ENCODE measurements around the gene ATP8A2. TPM values are rescaled to one million over a fixed set of nuclear protein-coding genes. Genes with fewer than 3 reads are reported as not detected.

ATP8A2 gene
- total and polyA plus RNA-seq, 2 of the 8 experiments (the other 6 are each of a cell fraction or from before 2014, with no cell fraction given), result 2.4 to 8.3 TPM

DNA sequence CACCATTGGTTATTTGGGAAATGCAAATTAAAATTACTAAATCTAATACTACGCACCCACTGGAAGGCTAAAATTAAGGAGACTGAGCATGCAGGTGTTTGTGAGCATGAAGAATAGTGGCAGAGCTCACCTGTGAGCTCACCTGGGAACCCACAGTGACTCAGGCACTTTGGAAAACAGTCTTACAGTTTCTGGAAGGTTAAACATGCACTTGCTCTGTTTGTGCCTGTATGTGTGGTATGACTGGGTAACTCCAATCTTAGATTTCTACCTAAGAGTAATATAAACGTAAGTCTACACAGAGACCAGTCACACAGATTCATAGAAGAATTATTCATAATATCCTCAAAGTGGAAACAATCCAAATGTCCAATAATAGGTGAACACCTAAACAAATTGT is 318.8 kb downstream of the ATP8A2 start:
- Histone ChIP-seq H2AFZ (ENCODE audit: low read length) (no peak overlapping the region), H3K9ac (replicated peaks in 1 of 4; ENCODE audit: extremely low read depth in 1 of 4, low read depth in 3 of 4, low read length in 3 of 4) (no peak overlapping the region), H4K20me1 (replicated peaks in 1 of 2; ENCODE audit: control insufficient read depth in 1 of 2, insufficient read depth in 2 of 2, low read length in 2 of 2) (no peaks in the 10 kb centered on the region), H3K4ac (replicated peaks; ENCODE audit: insufficient read length, low read depth, low read length) (no peak overlapping the region), H2BK15ac (ENCODE audit: low read length) (no peak overlapping the region), H3K23me2 (ENCODE audit: low read depth, low read length) (no peaks in the 10 kb centered on the region), H2BK12ac (ENCODE audit: low read depth, low read length) (no peak overlapping the region), H2BK5ac (ENCODE audit: low read depth, low read length) (no peak overlapping the region), H3K4me3 (ENCODE audit: extremely low read depth in 1 of 4, insufficient read depth in 2 of 4, low read depth in 3 of 4, low read length in 4 of 4) (no peak overlapping the region), H4K5ac (ENCODE audit: insufficient read length, low read depth, low read length) (no peak overlapping the region), H4K91ac (replicated peaks; ENCODE audit: insufficient read length, low read length) (no peak overlapping the region), H3K56ac (replicated peaks; ENCODE audit: insufficient read length, low read depth, low read length) (no peak overlapping the region), H3K9me3 (ENCODE audit: insufficient read depth in 2 of 2, low read depth in 1 of 2, low read length in 1 of 2) (no peaks in the 10 kb centered on the region), H3K79me1 (ENCODE audit: low read depth, low read length) (no peaks in the 10 kb centered on the region), H2BK20ac (ENCODE audit: low read length) (no peak overlapping the region), H4K8ac (ENCODE audit: extremely low read depth, insufficient read depth, low read length) (no peak overlapping the region), H3K27ac (ENCODE audit: low read depth, low read length) (no peak overlapping the region), H3K23ac (ENCODE audit: insufficient read length) (no peak overlapping the region), H2AK5ac (ENCODE audit: low read depth, low read length) (no peak overlapping the region), H3K4me1 (replicated peaks in 1 of 4; ENCODE audit: control insufficient read depth in 3 of 4, insufficient read depth in 4 of 4, low read length in 3 of 4) (no peaks in the 10 kb centered on the region; a peak in 2 of 7 replicates), H2BK120ac (replicated peaks; ENCODE audit: low read depth, low read length) (no peak overlapping the region), H3K36me3 (ENCODE audit: control insufficient read depth in 2 of 4, insufficient read depth in 4 of 4, low read length in 3 of 4) (no peaks in the 10 kb centered on the region), H3K27me3 (replicated peaks in 1 of 4; ENCODE audit: control insufficient read depth in 3 of 4, extremely low read depth in 1 of 4, insufficient read depth in 3 of 4, low read length in 3 of 4) (no peaks in the 10 kb centered on the region), H3K14ac (ENCODE audit: insufficient read length) (no peak overlapping the region), H3K4me2 (ENCODE audit: insufficient read depth in 1 of 2, low read depth in 2 of 2, low read length in 2 of 2) (no peak overlapping the region), H3K79me2 (ENCODE audit: control insufficient read depth in 1 of 2, insufficient read depth in 2 of 2, low read length in 2 of 2) (no peaks in the 10 kb centered on the region), H3K18ac (ENCODE audit: extremely low read depth, low read length) (no peak overlapping the region)
- DNase-seq (ENCODE audit: low read depth in 1 of 2, low spot score in 2 of 2), result no peak
- ChIA-PET POLR2A (ENCODE audit: partially characterized antibody) (no interaction called here), CTCF (ENCODE audit: partially characterized antibody) (interaction anchor here (0.9 to 2.3 kb wide), 3 partner anchors 9 to 116 kb away, joined by 3 to 5 read pairs (median 3); no protein-coding TSS in a partner anchor)
- WGBS, 2 experiments (ENCODE audit: extremely low coverage in 1 of 2, insufficient coverage in 1 of 2, insufficient read length in 1 of 2, insufficient replicate concordance in 2 of 2, low coverage in 1 of 2, low lambda C conversion rate in 2 of 2, missing lambda C conversion rate in 1 of 2), result 93% methylated on average over 2 of the region's 2 CpGs; no CpG with 5 or more reads in 1 of the 2 experiments
- FAIRE-seq, result no peak
- TF ChIP-seq CHD1 (IDR thresholded peaks at IDR 0.05; ENCODE audit: low read depth, low read length) (no peak), POLR2A (IDR thresholded peaks at IDR 0.05; ENCODE audit: control extremely low read depth in 1 of 2, low read depth in 2 of 2, low read length in 2 of 2) (no peak), GTF2F1 (IDR thresholded peaks at IDR 0.05; ENCODE audit: borderline replicate concordance, low read depth, low read length) (no peak), SIRT6 (IDR thresholded peaks at IDR 0.05; ENCODE audit: low read length) (no peak), CEBPB (IDR thresholded peaks at IDR 0.05; ENCODE audit: low read depth, low read length) (no peak), CBX5 (IDR thresholded peaks at IDR 0.05; ENCODE audit: low read depth, low read length) (no peak), CHD2 (IDR thresholded peaks at IDR 0.05; ENCODE audit: low read length) (no peak), RFX5 (IDR thresholded peaks at IDR 0.05; ENCODE audit: borderline replicate concordance, low read depth, low read length) (no peak), CREB1 (IDR thresholded peaks at IDR 0.05) (no peak), RBBP5 (IDR thresholded peaks at IDR 0.05; ENCODE audit: borderline replicate concordance, low read depth, low read length) (no peak), ASH2L (IDR thresholded peaks at IDR 0.05; ENCODE audit: low read length) (no peak), SIX5 (IDR thresholded peaks at IDR 0.05; ENCODE audit: low read depth, low read length) (no peak), KDM4A (IDR thresholded peaks at IDR 0.05; ENCODE audit: low read depth, low read length, severe bottlenecking) (no peak), SRF (IDR thresholded peaks at IDR 0.05; ENCODE audit: low read depth, low read length) (no peak), EP300 (IDR thresholded peaks at IDR 0.05; ENCODE audit: borderline replicate concordance in 1 of 2, low read depth in 2 of 2, low read length in 2 of 2) (no peak), TCF12 (IDR thresholded peaks at IDR 0.05; ENCODE audit: low read depth, low read length) (no peak), POLR2AphosphoS5 (IDR thresholded peaks at IDR 0.05; ENCODE audit: low read depth, low read length) (no peak), SP4 (IDR thresholded peaks at IDR 0.05; ENCODE audit: low read length) (no peak)

Data from H1 (cell line).